ENCODE measurements around the gene ZNF236. TPM values are rescaled to one million over a fixed set of nuclear protein-coding genes. Genes with fewer than 3 reads are reported as not detected.

Gene ZNF236
- total and polyA plus RNA-seq, 2 of the 8 experiments (the other 6 are each of a cell fraction or from before 2014, with no cell fraction given) = 6.7 to 14.5 TPM

- TF ChIP-seq NRF1 (IDR thresholded peaks at IDR 0.05; ENCODE audit: low read depth, low read length) = no peak
- TF ChIP-seq MAFK (IDR thresholded peaks at IDR 0.05; ENCODE audit: low read depth, low read length) = no peak
Observed at GRCh38 chr18:76886112-76886511, 63.8 kb downstream of the ZNF236 start (continued).

Measured in H1 (cell line).